ENCODE data around the gene AP4M1.
A peak's percentile ranks its signal among the peaks of the same experiment; 100 is the strongest.
"Not testable (repeated sequence)": the region's sequence is repeated elsewhere in the genome, so short reads cannot be mapped to it uniquely, and the experiment has no call there.

The AP4M1 gene

GRCh38 chr7:100130608-100131453, 29.4 kb downstream of the AP4M1 start:
- DNase-seq (ENCODE audit: low spot score), result peak; percentile 86

DNA sequence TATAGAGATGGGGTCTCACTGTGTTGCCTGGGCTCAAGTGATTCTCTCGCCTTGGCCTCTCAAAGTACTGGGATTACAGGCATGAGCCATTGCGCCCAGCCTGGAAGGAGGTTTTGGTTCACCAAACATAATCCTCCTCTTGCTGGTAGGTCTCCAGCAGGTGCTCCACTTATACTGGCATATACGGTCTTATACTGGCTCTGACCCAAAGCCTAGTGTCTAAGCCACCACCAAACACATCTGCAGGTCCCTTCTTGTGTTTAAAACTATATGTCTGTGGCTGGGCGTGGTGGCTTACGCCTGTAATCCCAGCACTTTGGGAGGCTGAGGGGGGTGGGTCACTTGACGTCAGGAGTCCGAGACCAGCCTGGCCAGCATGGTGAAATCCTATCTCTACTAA, 30.7 kb downstream of the AP4M1 start:
- DNase-seq (ENCODE audit: low spot score), result no peak

DNA sequence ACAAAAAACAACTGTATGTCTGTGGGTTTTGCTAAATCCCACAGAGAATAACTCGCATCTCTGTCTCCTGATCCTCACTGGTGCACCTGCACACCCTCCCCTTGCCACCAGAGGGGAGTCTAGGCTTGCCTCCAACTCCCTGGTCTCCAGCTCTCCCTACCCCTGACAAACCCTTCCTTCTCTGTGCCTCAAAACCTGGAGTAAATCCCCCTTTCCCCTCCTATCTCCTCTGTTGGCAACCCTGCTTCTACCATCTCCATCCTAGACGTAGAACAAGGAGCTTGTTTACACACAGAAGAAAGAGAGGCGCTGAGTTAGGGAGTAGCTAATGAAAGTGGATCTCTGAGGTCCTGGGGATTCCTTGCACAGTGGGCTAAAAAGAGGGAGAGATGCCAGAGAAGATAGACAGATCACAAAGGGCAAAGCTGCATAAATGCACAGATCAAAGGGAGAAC, 31.3 kb downstream of the AP4M1 start:
- DNase-seq (ENCODE audit: low spot score), result peak; percentile 67

DNA sequence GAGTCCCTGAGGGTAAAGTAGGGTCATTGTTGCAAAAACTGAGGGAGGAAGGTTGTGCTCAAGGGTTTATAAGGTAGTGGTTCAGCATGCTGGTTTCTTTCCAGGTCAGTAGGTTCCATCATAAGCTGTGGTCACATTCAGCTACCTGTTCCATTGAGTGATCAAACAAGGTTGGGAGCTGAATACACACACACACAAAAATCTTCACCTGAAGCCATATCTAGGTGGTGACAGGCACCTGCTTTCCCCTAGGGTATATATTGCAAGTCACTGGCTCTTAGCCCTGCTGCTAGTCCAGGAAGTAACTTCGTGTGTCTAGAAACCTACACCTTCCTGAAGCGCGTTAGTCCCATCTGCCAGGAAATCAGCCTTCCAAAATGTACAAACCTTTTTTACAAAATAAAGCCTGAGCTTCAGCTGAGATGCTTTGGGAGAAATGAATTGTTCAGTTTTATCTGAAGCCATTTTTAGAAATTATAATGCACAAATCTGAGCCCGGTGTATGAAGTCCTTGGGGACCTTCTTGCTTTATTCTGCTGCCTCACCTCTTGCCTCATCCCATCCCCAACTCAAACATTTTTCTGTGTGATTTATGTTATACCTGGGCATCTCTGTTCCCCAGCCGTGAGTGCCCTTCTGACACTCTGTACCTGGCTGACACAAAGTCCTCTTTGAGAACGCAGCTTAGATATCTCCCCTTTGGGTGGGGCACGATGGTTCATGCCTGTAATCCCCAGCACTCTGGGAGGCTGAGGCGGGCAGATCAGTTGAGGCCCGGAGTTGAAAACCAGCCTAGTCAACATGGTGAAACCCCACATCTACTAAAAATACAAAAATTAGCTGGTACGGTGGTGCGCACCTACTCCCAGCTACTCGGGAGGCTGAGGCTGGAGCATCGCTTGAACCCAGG, 36.7 kb downstream of the AP4M1 start:
- peak; percentile 19 for DNase-seq (ENCODE audit: low spot score)

DNA sequence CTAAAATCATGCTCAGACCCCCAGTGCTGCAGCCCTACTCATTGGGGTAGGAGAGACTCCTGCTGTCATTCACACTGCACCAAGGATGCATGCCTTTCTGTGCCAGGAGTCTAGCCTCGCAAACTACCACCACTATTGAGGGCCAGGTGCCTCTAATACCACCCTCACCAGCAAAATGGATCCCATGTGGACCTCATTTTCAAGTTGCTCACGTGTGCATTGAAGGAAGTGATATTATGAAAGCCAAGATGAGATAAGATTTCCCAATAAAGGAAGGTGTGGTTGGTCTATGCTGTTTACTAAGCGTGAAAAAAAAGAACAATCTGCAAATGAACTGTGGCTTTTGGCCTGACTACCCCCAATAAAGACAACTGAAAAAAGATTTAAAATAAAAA, 40.1 kb downstream of the AP4M1 start:
- peak; percentile 17 for DNase-seq (ENCODE audit: low spot score)

GRCh38 chr7:100142461-100142860, 41.0 kb downstream of the AP4M1 start:
- no peak for DNase-seq (ENCODE audit: low spot score)

DNA sequence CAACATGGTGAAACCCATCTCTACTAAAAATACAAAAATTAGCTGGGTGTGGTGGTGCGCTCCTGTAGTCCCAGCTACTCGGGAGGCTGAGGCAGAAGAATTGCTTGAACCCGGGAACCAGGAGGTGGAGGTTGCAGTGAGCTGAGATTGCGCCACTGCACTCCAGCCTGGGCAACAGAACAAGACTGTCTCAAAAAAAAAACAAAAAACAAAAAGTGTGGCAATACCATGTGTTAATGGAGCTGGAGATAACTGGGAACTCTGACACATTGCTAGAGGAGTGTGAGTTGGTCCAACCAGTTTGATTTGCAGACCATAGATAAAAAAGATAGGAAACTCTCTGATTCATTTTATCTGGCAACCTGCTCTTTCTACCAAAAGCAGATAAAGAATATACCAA, 44.9 kb downstream of the AP4M1 start:
- DNase-seq (ENCODE audit: low spot score), result not testable (repeated sequence)

DNA sequence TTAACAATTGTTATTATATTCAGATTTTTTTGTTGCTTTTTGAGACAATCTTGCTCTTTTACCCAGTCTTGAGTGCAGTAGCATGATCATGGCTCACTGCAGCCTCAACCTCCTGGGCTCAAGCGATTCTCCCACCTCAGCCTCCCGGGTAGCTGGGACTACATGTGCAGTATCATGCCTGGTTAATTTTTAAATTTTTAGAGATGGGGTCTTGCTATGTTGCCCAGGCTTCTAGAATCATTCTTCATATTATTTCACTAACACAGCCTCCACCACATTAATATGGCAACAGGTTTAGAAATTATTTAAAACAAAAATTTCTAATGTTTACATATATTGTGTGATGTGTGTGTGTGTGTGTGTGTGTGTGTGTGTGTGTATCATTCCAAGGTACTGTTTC, 45.8 kb downstream of the AP4M1 start:
- DNase-seq (ENCODE audit: low spot score), result no peak

- no peak for DNase-seq (ENCODE audit: low spot score)
Measured at GRCh38 chr7:100148225-100148558, 46.7 kb downstream of the AP4M1 start.

DNA sequence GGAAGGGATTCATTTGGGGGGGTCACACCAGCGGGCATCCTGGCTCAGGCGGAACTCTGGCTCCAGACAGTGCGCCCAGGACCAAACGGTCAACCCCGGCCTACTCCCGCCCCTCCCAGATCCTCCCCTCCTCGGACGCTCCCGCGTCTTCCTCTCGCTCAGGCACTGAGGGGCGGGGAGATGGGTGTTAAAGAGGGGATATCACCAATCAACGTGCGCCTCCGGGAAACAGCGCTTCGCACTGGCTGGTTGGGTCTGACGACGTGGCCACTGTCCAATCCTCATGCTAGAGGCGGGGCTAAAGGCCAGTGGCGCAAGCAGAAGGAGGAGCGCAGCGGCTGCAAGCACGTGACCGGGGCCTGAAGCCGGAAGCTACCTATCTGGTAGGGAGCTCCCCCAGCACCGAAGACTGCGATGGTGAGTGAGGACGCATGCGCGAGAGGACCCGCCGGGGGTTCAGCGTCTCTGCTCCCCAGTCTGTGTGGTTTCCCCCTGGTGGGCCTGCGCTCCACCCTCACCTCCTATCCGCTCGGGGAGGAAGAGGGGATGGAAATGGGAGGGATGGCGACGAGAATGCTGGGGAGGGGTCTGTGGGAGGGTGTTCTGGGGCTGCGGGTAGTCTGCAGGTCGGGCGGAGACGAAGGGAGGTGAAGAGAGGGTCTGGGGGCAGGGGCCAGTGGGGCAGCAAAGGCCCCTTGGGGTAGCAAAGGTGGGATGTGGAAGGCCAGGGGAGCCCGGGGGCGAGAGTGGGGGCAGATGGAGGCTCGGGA, 47.3 kb downstream of the AP4M1 start, which contains the start of gene LAMTOR4:
Gene LAMTOR4, plus strand, starts transcription at position 360 of the 770 bp plus-strand sequence. Its CDS starts 55 bp downstream, at position 415.
- peak; percentile 100 for DNase-seq (ENCODE audit: low spot score)

GRCh38 chr7:100152404-100152803, 51.0 kb downstream of the AP4M1 start:
- DNase-seq (ENCODE audit: low spot score), result peak; percentile 64

- DNase-seq (ENCODE audit: low spot score), result no peak
Measured at GRCh38 chr7:100152937-100153666, 51.7 kb downstream of the AP4M1 start.

GRCh38 chr7:100153708-100154535, 52.5 kb downstream of the AP4M1 start:
- no peak for DNase-seq (ENCODE audit: low spot score)

GRCh38 chr7:100154651-100155491, 53.4 kb downstream of the AP4M1 start:
- DNase-seq (ENCODE audit: low spot score), result no peak

DNA sequence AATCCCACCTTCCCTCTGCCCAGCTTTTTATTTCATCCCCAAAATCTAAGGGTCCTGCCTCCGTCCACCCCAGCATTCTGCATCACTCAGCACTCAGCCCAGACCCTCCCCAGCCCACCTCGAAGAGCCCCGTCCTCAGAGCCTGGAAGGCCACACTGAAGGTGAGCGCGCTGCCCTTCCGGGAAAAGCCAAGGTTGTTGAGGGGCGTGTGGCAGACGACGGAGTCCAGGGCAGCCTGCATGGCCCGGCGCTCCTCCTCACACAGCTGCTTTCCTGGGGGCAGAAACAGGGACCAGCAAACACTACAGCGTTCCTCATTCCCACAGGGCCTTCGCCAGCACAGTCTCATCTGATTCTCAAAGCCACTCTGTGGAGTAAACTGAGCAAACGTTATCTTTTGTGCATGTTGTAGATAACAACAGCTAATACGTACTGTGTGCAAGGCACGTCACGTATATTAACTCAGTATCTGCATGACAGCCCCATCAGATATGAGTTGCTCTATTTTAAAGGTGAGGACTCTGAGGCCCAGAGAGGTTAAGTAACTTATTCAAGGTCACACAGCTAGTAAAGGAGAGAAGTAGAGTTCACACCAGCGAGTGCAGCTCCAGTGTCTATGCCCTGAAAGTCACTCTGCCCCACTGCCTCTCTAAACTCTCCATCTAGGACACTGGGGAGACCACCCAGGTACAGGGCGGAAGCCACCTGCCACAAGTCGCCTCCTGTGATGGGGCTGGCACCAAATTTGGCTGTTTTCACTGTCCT, 54.3 kb downstream of the AP4M1 start:
- DNase-seq (ENCODE audit: low spot score), result peak; percentile 23

DNA sequence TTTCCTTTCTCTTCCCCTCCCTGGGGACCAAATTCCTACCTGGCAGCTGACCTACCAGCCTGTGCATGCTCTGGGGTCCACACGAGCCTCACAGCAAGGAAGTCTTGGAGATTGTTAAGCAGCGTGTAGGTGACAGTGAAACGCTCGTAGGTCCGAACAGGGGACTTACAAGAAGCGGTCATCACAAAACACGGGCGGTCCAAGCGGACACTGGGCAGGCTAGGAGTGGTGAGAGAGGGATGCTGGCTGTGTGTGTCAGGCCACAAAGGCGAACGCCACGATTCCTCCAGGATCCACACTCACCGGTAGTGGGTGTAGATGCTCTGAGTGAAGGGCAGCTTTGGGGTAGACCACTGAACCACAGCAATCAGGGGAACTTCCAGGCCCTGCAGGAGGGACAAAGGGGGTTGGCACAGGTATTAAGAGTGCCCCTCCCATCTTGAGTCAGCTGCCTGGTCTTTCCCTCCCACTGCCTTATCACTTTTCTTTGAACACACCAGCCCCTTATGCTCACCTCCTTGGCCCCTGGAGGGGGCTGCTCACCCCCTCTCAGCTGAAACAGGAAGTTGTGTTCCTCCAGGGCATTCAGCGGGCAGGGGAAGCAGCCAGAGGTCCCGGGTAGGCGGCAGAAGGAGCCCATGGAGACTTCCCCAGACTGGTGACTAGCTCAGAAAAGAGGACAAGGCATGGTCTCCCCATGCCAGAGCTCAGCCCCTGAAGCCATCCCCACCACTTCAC, 55.1 kb downstream of the AP4M1 start:
- DNase-seq (ENCODE audit: low spot score), result peak; percentile 66

DNA sequence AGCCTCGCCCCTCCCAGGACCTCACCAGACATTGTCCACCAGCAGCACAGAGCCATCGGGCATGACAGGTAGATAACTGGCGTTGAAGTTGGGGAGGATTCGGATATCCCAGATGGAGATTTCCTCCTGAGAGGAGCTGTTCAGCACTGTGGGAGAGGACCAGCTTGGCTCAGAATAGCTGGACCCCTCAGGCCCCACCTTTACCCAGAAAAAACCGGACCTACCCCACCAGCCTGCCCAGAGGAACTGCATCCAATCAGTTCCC, 55.6 kb downstream of the AP4M1 start:
- no peak for DNase-seq (ENCODE audit: low spot score)
